ENCODE results near the gene FBXO4.
"Not testable (repeated sequence)": the region's sequence is repeated elsewhere in the genome, so short reads cannot be mapped to it uniquely, and the experiment has no call there.

FBXO4 gene

GRCh38 chr5:41921166-41921565 is 3.9 kb upstream of the FBXO4 start:
- in situ Hi-C loops (cut with MboI; ENCODE audit: low sequenced_read_pairs): no loop called here

- in situ Hi-C loops (cut with MboI; ENCODE audit: low sequenced_read_pairs): no loop called here
These were observed 3.2 kb upstream of the FBXO4 start for GRCh38 chr5:41921874-41922273.

- in situ Hi-C loops (cut with MboI; ENCODE audit: low sequenced_read_pairs): no loop called here
These were observed 582 bp upstream of the FBXO4 start for GRCh38 chr5:41924526-41924871.

GRCh38 chr5:41925555-41925951 is 472 bp downstream of the FBXO4 start:
- in situ Hi-C loops (cut with MboI; ENCODE audit: low sequenced_read_pairs): no loop called here

- in situ Hi-C loops (cut with MboI; ENCODE audit: low sequenced_read_pairs): no loop called here
These were observed 2.5 kb downstream of the FBXO4 start for GRCh38 chr5:41927604-41928003.

GRCh38 chr5:41929035-41929434 is 4.0 kb downstream of the FBXO4 start:
- in situ Hi-C loops (cut with MboI; ENCODE audit: low sequenced_read_pairs): no loop called here

GRCh38 chr5:41932770-41933169 is 7.7 kb downstream of the FBXO4 start:
- in situ Hi-C loops (cut with MboI; ENCODE audit: low sequenced_read_pairs): no loop called here

GRCh38 chr5:41935544-41935943 is 10.5 kb downstream of the FBXO4 start:
- in situ Hi-C loops (cut with MboI; ENCODE audit: low sequenced_read_pairs): no loop called here

- in situ Hi-C loops (cut with MboI; ENCODE audit: low sequenced_read_pairs): no loop called here
These were observed 15.6 kb downstream of the FBXO4 start for GRCh38 chr5:41940641-41941040.

- in situ Hi-C loops (cut with MboI; ENCODE audit: low sequenced_read_pairs): not testable (repeated sequence)
These were observed 20.4 kb downstream of the FBXO4 start for GRCh38 chr5:41945332-41945955.

- in situ Hi-C loops (cut with MboI; ENCODE audit: low sequenced_read_pairs): no loop called here
These were observed 26.1 kb downstream of the FBXO4 start for GRCh38 chr5:41951224-41951623.

- in situ Hi-C loops (cut with MboI; ENCODE audit: low sequenced_read_pairs): no loop called here
These were observed 29.2 kb downstream of the FBXO4 start for GRCh38 chr5:41954286-41954685.

GRCh38 chr5:41955432-41956024 is 30.4 kb downstream of the FBXO4 start:
- in situ Hi-C loops (cut with MboI; ENCODE audit: low sequenced_read_pairs): no loop called here

GRCh38 chr5:41956943-41957342 is 31.9 kb downstream of the FBXO4 start:
- in situ Hi-C loops (cut with MboI; ENCODE audit: low sequenced_read_pairs): no loop called here

- in situ Hi-C loops (cut with MboI; ENCODE audit: low sequenced_read_pairs): no loop called here
These were observed 35.4 kb downstream of the FBXO4 start for GRCh38 chr5:41960481-41960880.

GRCh38 chr5:41961736-41962135 is 36.7 kb downstream of the FBXO4 start:
- in situ Hi-C loops (cut with MboI; ENCODE audit: low sequenced_read_pairs): no loop called here

- in situ Hi-C loops (cut with MboI; ENCODE audit: low sequenced_read_pairs): no loop called here
These were observed 37.4 kb downstream of the FBXO4 start for GRCh38 chr5:41962491-41962890.

GRCh38 chr5:41966401-41967105 is 41.5 kb downstream of the FBXO4 start:
- in situ Hi-C loops (cut with MboI; ENCODE audit: low sequenced_read_pairs): no loop called here

- in situ Hi-C loops (cut with MboI; ENCODE audit: low sequenced_read_pairs): no loop called here
These were observed 42.3 kb downstream of the FBXO4 start for GRCh38 chr5:41967401-41967800.

GRCh38 chr5:41968153-41968723 is 43.2 kb downstream of the FBXO4 start:
- in situ Hi-C loops (cut with MboI; ENCODE audit: low sequenced_read_pairs): no loop called here

- in situ Hi-C loops (cut with MboI; ENCODE audit: low sequenced_read_pairs): no loop called here
These were observed 48.0 kb downstream of the FBXO4 start for GRCh38 chr5:41973087-41973486.

- in situ Hi-C loops (cut with MboI; ENCODE audit: low sequenced_read_pairs): no loop called here
These were observed 48.8 kb downstream of the FBXO4 start for GRCh38 chr5:41973887-41974286.

Measured in hTERT RPE-1 (cell line).